MCF 10A (cell line): ENCODE results near the gene PPP1R37. TPM values are rescaled to one million over a fixed set of nuclear protein-coding genes. Genes with fewer than 3 reads are reported as not detected.

Source experiments
- BruUV-seq: library from RNA; stranded (reverse); fragments of 400-500 nt; replicated peaks from 2 replicates; lab custom pipeline; 2021; lab: Mats Ljungman, UMichigan
- CTCF ChIA-PET: fragments of 300-600 bp; sonication (Branson Sonifier 250); formaldehyde crosslinking; extraction: SDS; loops from one replicate; lab custom pipeline; 2021; ENCODE audit warnings: antibody characterized with exemption, inconsistent platforms; lab: Yijun Ruan, JAX
- POLR2A ChIA-PET: fragments of 300-600, 350-650 bp; sonication (Branson Sonifier 250); formaldehyde crosslinking; extraction: SDS; loops from one replicate; lab custom pipeline; 2020; ENCODE audit warnings: antibody characterized with exemption, inconsistent platforms; lab: Yijun Ruan, JAX
- DNase-seq: peaks from one replicate; pipeline ENCODE4 v3.0.0-alpha.2; 2018; ENCODE audit not compliant: unreplicated experiment
- H3K27ac Mint-ChIP-seq: one replicate; pipeline ENCODE4 v1.8.0; 2022; ENCODE audit warnings: mild to moderate bottlenecking, low read depth, mixed read lengths; ENCODE audit not compliant: unreplicated experiment
- H3K27me3 Mint-ChIP-seq: one replicate; pipeline ENCODE4 v1.8.0; 2022; ENCODE audit warnings: mixed read lengths; ENCODE audit not compliant: insufficient read depth, unreplicated experiment
- H3K36me3 Mint-ChIP-seq: one replicate; pipeline ENCODE4 v1.8.0; 2022; ENCODE audit warnings: mild to moderate bottlenecking, moderate library complexity, mixed read lengths; ENCODE audit not compliant: insufficient read depth, unreplicated experiment
- H3K4me1 Mint-ChIP-seq: one replicate; pipeline ENCODE4 v1.8.0; 2022; ENCODE audit warnings: mixed read lengths; ENCODE audit not compliant: insufficient read depth, unreplicated experiment
- H3K4me3 Mint-ChIP-seq: one replicate; pipeline ENCODE4 v1.8.0; 2022; ENCODE audit warnings: mild to moderate bottlenecking, moderate library complexity, mixed read lengths; ENCODE audit not compliant: unreplicated experiment
- H3K9me3 Mint-ChIP-seq: one replicate; pipeline ENCODE4 v1.8.0; 2022; ENCODE audit warnings: mixed read lengths; ENCODE audit not compliant: unreplicated experiment
- intact Hi-C: fragments of 100-400 bp; cut with micrococcal nuclease; formaldehyde crosslinking; loops from 2 replicates; pipeline ENCODE4 v1.14.1; 2022
- total RNA-seq: library from RNA; stranded (reverse); gene quantifications from 2 replicates; pipeline ENCODE4 v1.2.3, GENCODE V29; 2022
- TF ChIP-seq, protein P1 (sequence below): fragments of 200-600 bp; IDR thresholded peaks from one replicate; pipeline ENCODE4 v1.8.0; 2022; ENCODE audit warnings: antibody characterized with exemption, mild to moderate bottlenecking; ENCODE audit not compliant: unreplicated experiment

Gene PPP1R37
- total RNA-seq, 1 experiment from 2014 or later = 22.0 TPM

- peak overlapping the region; percentile 81 for H3K27ac Mint-ChIP-seq
- H3K9me3 Mint-ChIP-seq = no peaks in the 10 kb centered on the region
- peaks cover 6% of the 10 kb centered on the region for H3K4me1 Mint-ChIP-seq
- intact Hi-C loops = no loop called here
- ChIA-PET POLR2A (no interaction called here), CTCF (no interaction called here)
- BruUV-seq = no TSS peak
- no peaks in the 10 kb centered on the region for H3K27me3 Mint-ChIP-seq
- peaks cover 25% of the 10 kb centered on the region for H3K36me3 Mint-ChIP-seq
- H3K4me3 Mint-ChIP-seq = no peak overlapping the region
- TF ChIP-seq, protein P1, sequence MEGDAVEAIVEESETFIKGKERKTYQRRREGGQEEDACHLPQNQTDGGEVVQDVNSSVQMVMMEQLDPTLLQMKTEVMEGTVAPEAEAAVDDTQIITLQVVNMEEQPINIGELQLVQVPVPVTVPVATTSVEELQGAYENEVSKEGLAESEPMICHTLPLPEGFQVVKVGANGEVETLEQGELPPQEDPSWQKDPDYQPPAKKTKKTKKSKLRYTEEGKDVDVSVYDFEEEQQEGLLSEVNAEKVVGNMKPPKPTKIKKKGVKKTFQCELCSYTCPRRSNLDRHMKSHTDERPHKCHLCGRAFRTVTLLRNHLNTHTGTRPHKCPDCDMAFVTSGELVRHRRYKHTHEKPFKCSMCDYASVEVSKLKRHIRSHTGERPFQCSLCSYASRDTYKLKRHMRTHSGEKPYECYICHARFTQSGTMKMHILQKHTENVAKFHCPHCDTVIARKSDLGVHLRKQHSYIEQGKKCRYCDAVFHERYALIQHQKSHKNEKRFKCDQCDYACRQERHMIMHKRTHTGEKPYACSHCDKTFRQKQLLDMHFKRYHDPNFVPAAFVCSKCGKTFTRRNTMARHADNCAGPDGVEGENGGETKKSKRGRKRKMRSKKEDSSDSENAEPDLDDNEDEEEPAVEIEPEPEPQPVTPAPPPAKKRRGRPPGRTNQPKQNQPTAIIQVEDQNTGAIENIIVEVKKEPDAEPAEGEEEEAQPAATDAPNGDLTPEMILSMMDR = no peak
- DNase-seq = no peak
Measured at GRCh38 chr19:45142016-45142725, 49.2 kb downstream of the PPP1R37 start.

DNA sequence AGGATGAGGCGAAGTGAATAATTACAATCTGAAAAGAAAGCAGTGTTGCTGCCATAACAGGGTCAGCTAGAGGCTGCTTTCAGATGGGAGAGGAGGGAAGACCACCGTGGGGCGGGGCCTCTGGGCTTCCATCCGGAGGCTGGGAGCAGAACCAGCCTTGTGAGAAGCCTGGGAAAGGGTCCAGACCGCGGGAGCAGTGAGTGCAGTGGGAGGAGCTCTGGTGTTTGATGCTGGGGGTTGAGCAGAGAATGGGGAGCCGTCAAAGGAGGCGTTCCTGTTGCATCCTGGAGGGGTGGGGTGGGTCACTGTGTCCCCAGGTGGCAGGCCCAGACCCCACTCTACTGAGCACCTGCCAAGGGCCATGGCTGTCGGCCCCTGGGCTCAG is 49.7 kb downstream of the PPP1R37 start:
- CTCF ChIA-PET = interaction anchor here (0.7 kb wide), 1 partner anchor 10 kb away, joined by 3 read pairs; no protein-coding TSS in a partner anchor

GRCh38 chr19:45144431-45145269 is 51.7 kb downstream of the PPP1R37 start:
- CTCF ChIA-PET = interaction anchor here (1.1 kb wide), 1 partner anchor 18 kb away, joined by 5 read pairs; no protein-coding TSS in a partner anchor
- no TSS peak for BruUV-seq
- Mint-ChIP-seq H3K27me3 (no peaks in the 10 kb centered on the region), H3K27ac (no peak overlapping the region), H3K36me3 (peaks cover 25% of the 10 kb centered on the region), H3K9me3 (no peaks in the 10 kb centered on the region), H3K4me1 (no peaks in the 10 kb centered on the region), H3K4me3 (no peak overlapping the region)
- intact Hi-C loops = no loop called here
- TF ChIP-seq, protein P1 = no peak
- DNase-seq = no peak
- POLR2A ChIA-PET = no interaction called here

More for the DNA sequence above, 49.7 kb downstream of the PPP1R37 start:
- POLR2A ChIA-PET = no interaction called here
- no peak for DNase-seq
- TF ChIP-seq, protein P1 = no peak
- intact Hi-C loops = no loop called here
- Mint-ChIP-seq H3K4me3 (no peak overlapping the region), H3K27ac (peak overlapping the region; percentile 81), H3K9me3 (no peaks in the 10 kb centered on the region), H3K4me1 (peaks cover 6% of the 10 kb centered on the region), H3K27me3 (no peaks in the 10 kb centered on the region), H3K36me3 (peaks cover 25% of the 10 kb centered on the region)
- no TSS peak for BruUV-seq
